SK-N-SH (cell line): ENCODE measurements around the gene BBC3. TPM values are rescaled to one million over a fixed set of nuclear protein-coding genes. Genes with fewer than 3 reads are reported as not detected.

Experiments
- CTCF ChIA-PET: fragments of 300-600, 350-600 bp; formaldehyde crosslinking; extraction: SDS; loops from one replicate; lab custom pipeline; 2021; lab: Yijun Ruan, JAX
- POLR2A ChIA-PET: fragments of 350-600 bp; sonication (Branson Sonifier 250); formaldehyde crosslinking; extraction: SDS; loops from one replicate; lab custom pipeline; 2020; ENCODE audit warnings: antibody characterized with exemption, inconsistent platforms; lab: Yijun Ruan, JAX
- DNase-seq: peaks from one replicate; pipeline ENCODE4 v3.0.0; 2012
- H2AFZ ChIP-seq: fragments of 200-600 bp; sonication (generic); 2 replicates; pipeline ENCODE4 v1.8.1; 2016; ENCODE audit warnings: antibody characterized with exemption, mild to moderate bottlenecking, low read depth
- H3F3A ChIP-seq: fragments of 200-600 bp; sonication (generic); replicated peaks from 2 replicates; pipeline ENCODE3; 2016; ENCODE audit warnings: antibody characterized with exemption, mild to moderate bottlenecking; ENCODE audit not compliant: insufficient read depth
- H3K27ac ChIP-seq, 2 experiments: fragments of 200-500 bp in 1 of 2; fragments of 200-600 bp in 1 of 2; sonication (Bioruptor generic) in 1 of 2; sonication (generic), shearing (Covaris generic) in 1 of 2; 2 replicates each; pipeline versions ENCODE4 v1.5.1 to v1.6.1; 2014 to 2016; ENCODE audit warnings: low read depth in 2 of 2, inconsistent platforms in 1 of 2, low read length in 1 of 2, mild to moderate bottlenecking in 1 of 2, mixed read lengths in 1 of 2
- H3K27me3 ChIP-seq: fragments of 200-600 bp; sonication (generic), shearing (Covaris generic); 2 replicates; pipeline ENCODE4 v1.6.1; 2016; ENCODE audit warnings: mixed run types; ENCODE audit not compliant: insufficient read depth
- H3K36me3 ChIP-seq, 2 experiments: fragments of 200-500 bp in 1 of 2; fragments of 200-600 bp in 1 of 2; sonication (Bioruptor generic) in 1 of 2; sonication (generic) in 1 of 2; replicated peaks in 1 of 2; 2 replicates each; pipeline versions ENCODE3 to v1.5.1; 2014 to 2016; ENCODE audit warnings: low read length in 1 of 2, mild to moderate bottlenecking in 1 of 2; ENCODE audit not compliant: insufficient read depth in 2 of 2, control insufficient read depth in 1 of 2
- H3K4me1 ChIP-seq, 2 experiments: fragments of 200-500 bp in 1 of 2; fragments of 200-600 bp in 1 of 2; sonication (Bioruptor generic) in 1 of 2; sonication (generic), shearing (Covaris generic) in 1 of 2; 2 replicates each; pipeline versions ENCODE4 v1.5.1 to v1.6.1; 2014 to 2016; ENCODE audit warnings: low read depth in 1 of 2, low read length in 1 of 2, mixed run types in 1 of 2; ENCODE audit not compliant: insufficient read depth in 2 of 2, control insufficient read depth in 1 of 2
- H3K4me2 ChIP-seq: fragments of 200-600 bp; sonication (generic), shearing (Covaris generic); 2 replicates; pipeline ENCODE4 v1.6.1; 2017; ENCODE audit warnings: mixed run types
- H3K4me3 ChIP-seq, 2 experiments: fragments of 200-500 bp in 1 of 2; fragments of 200-600 bp in 1 of 2; sonication (Bioruptor generic) in 1 of 2; sonication (generic), shearing (Covaris generic) in 1 of 2; 2 replicates each; pipeline versions ENCODE4 v1.5.1 to v1.8.1; 2014 to 2016; ENCODE audit warnings: low read depth in 2 of 2, inconsistent platforms in 1 of 2, low read length in 1 of 2, mild to moderate bottlenecking in 1 of 2, mixed read lengths in 1 of 2, moderate library complexity in 1 of 2
- H3K79me2 ChIP-seq: fragments of 200-600 bp; sonication (generic); 2 replicates; pipeline ENCODE4 v1.8.1; 2017; ENCODE audit warnings: mild to moderate bottlenecking; ENCODE audit not compliant: insufficient read depth
- H3K9ac ChIP-seq: fragments of 200-600 bp; sonication (generic); 2 replicates; pipeline ENCODE4 v1.6.1; 2017; ENCODE audit warnings: mixed run types
- H3K9me2 ChIP-seq: fragments of 200-600 bp; sonication (generic); 2 replicates; pipeline ENCODE4 v1.6.1; 2017; ENCODE audit warnings: mixed run types
- H3K9me3 ChIP-seq: fragments of 200-600 bp; sonication (generic); 2 replicates; pipeline ENCODE4 v1.6.1; 2017; ENCODE audit warnings: mixed run types, mild to moderate bottlenecking, moderate library complexity
- H4K20me1 ChIP-seq: fragments of 200-600 bp; sonication (generic); 2 replicates; pipeline ENCODE4 v1.6.1; 2017; ENCODE audit warnings: mild to moderate bottlenecking, mixed run types; ENCODE audit not compliant: insufficient read depth
- CHD2 ChIP-seq: fragments of 150-350 bp; IDR thresholded peaks from 2 replicates; pipeline ENCODE4 v1.6.1; 2018; ENCODE audit warnings: low read length; ENCODE audit not compliant: partially characterized antibody
- EP300 ChIP-seq, 2 experiments: IDR thresholded peaks; 2 replicates each; pipeline versions ENCODE4 v1.4.0 to v1.6.1; 2012; ENCODE audit warnings: borderline replicate concordance in 1 of 2, low read depth in 1 of 2, low read length in 1 of 2
- FOSL2 ChIP-seq: IDR thresholded peaks from 2 replicates; pipeline ENCODE4 v1.4.0; 2012; ENCODE audit warnings: low read depth, mild to moderate bottlenecking, moderate library complexity, borderline replicate concordance
- FOXJ3 ChIP-seq: sonication (generic); formaldehyde crosslinking; IDR thresholded peaks from 2 replicates; pipeline ENCODE4 v1.5.1; 2020; ENCODE audit warnings: mild to moderate bottlenecking, missing genetic modification reagents
- FOXM1 ChIP-seq: IDR thresholded peaks from 2 replicates; pipeline ENCODE4 v1.4.0; 2012; ENCODE audit warnings: low read depth, mild to moderate bottlenecking
- GABPA ChIP-seq: IDR thresholded peaks from 2 replicates; pipeline ENCODE4 v1.4.0; 2012; ENCODE audit warnings: low read depth, mild to moderate bottlenecking
- GATA2 ChIP-seq: sonication (generic); formaldehyde crosslinking; IDR thresholded peaks from 2 replicates; pipeline ENCODE4 v1.5.0; 2020; ENCODE audit warnings: mild to moderate bottlenecking, missing genetic modification reagents
- JUND ChIP-seq: IDR thresholded peaks from 2 replicates; pipeline ENCODE4 v1.4.0; 2012
- MEF2A ChIP-seq: IDR thresholded peaks from 2 replicates; pipeline ENCODE4 v1.4.0; 2012; ENCODE audit warnings: low read depth, borderline replicate concordance
- MXI1 ChIP-seq: IDR thresholded peaks from 2 replicates; pipeline ENCODE4 v1.6.1; 2012; ENCODE audit warnings: mild to moderate bottlenecking, low read depth, low read length, improper control_type of control experiment
- RAD21 ChIP-seq: IDR thresholded peaks from 2 replicates; pipeline ENCODE4 v1.6.1; 2012; ENCODE audit warnings: mild to moderate bottlenecking, low read length
- RCOR1 ChIP-seq: fragments of 150-350 bp; IDR thresholded peaks from 2 replicates; pipeline ENCODE4 v1.6.1; 2017; ENCODE audit warnings: antibody characterized with exemption, low read length
- SMC3 ChIP-seq: IDR thresholded peaks from 2 replicates; pipeline ENCODE4 v1.6.1; 2012; ENCODE audit warnings: low read depth, low read length, improper control_type of control experiment
- TAF1 ChIP-seq: IDR thresholded peaks from 2 replicates; pipeline ENCODE4 v1.6.1; 2012; ENCODE audit warnings: low read depth, mild to moderate bottlenecking, low read length, moderate library complexity, borderline replicate concordance
- YY1 ChIP-seq: IDR thresholded peaks from 2 replicates; pipeline ENCODE4 v1.4.0; 2012; ENCODE audit warnings: low read depth, mild to moderate bottlenecking
- WGBS: methylation state at CpG from one replicate; pipeline ENCODE4 v1.1.6; 2017; ENCODE audit warnings: low lambda C conversion rate; 5-methylcytosine and 5-hydroxymethylcytosine counted together
- polyA plus RNA-seq, 3 experiments: library from polyadenylated mRNA; depleted of rRNA; stranded (reverse); fragments of >200 nt; gene quantifications; 2 replicates each; pipeline ENCODE4 v1.2.3, GENCODE V29; 2012
- TF ChIP-seq, protein P1 (sequence below): IDR thresholded peaks from 2 replicates; pipeline ENCODE4; 2012
- TF ChIP-seq, protein P2 (sequence below): IDR thresholded peaks from 2 replicates; pipeline ENCODE4 v1.4.0; 2012; ENCODE audit warnings: low read depth, borderline replicate concordance
- TF ChIP-seq, protein P3 (sequence below): IDR thresholded peaks from 2 replicates; pipeline ENCODE4 v1.6.1; 2012; ENCODE audit warnings: mild to moderate bottlenecking, low read depth, low read length, moderate library complexity
- TF ChIP-seq, protein P4 (sequence below): IDR thresholded peaks from 2 replicates; pipeline ENCODE4 v1.4.0; 2012; ENCODE audit warnings: low read depth, borderline replicate concordance

Gene BBC3
- polyA plus RNA-seq, 1 of the 3 experiments (the other 2 are of a cell fraction), result 14.5 TPM

DNA sequence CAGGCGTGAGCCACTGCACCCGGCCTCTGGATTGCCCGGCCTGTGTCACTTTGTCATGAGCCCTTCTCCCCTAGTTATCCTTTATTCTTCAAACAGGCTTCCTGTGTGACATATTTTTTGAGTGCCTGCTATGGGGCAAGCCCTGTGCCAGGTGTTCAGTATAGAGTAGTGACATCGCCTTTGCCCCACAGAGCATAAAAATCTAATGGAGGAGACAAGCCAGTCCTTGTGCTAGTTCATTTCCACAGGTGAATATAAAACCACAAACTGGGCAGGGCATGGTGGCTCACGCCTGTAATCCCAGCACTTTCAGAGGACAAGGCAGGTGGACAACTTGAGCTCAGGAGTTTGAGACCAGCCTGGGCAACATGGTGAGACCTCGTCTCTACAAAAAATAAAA lies 43.2 kb downstream of the BBC3 start:
- peaks cover 17 to 47% of the 10 kb centered on the region in 2 experiments; a peak in 3 of 4 replicates for H3K4me1 ChIP-seq
- no peak for DNase-seq
- no peaks in the 10 kb centered on the region for H3K9me3 ChIP-seq
- H3F3A ChIP-seq, result peaks cover 33% of the 10 kb centered on the region
- 91% methylated on average over 6 of the region's 6 CpGs for WGBS
- TF ChIP-seq JUND, result no peak
- TF ChIP-seq, protein P1, sequence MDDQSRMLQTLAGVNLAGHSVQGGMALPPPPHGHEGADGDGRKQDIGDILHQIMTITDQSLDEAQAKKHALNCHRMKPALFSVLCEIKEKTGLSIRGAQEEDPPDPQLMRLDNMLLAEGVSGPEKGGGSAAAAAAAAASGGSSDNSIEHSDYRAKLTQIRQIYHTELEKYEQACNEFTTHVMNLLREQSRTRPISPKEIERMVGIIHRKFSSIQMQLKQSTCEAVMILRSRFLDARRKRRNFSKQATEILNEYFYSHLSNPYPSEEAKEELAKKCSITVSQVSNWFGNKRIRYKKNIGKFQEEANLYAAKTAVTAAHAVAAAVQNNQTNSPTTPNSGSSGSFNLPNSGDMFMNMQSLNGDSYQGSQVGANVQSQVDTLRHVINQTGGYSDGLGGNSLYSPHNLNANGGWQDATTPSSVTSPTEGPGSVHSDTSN, result no peak
- TF ChIP-seq SMC3, result no peak
- no peak for TF ChIP-seq TAF1
- TF ChIP-seq FOSL2, result no peak
- TF ChIP-seq FOXJ3 (CRISPR knock-in tag), result no peak
- TF ChIP-seq RCOR1, result no peak
- no peak for TF ChIP-seq MEF2A
- TF ChIP-seq, protein P2, sequence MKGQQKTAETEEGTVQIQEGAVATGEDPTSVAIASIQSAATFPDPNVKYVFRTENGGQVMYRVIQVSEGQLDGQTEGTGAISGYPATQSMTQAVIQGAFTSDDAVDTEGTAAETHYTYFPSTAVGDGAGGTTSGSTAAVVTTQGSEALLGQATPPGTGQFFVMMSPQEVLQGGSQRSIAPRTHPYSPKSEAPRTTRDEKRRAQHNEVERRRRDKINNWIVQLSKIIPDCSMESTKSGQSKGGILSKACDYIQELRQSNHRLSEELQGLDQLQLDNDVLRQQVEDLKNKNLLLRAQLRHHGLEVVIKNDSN, result no peak
- TF ChIP-seq, protein P3, sequence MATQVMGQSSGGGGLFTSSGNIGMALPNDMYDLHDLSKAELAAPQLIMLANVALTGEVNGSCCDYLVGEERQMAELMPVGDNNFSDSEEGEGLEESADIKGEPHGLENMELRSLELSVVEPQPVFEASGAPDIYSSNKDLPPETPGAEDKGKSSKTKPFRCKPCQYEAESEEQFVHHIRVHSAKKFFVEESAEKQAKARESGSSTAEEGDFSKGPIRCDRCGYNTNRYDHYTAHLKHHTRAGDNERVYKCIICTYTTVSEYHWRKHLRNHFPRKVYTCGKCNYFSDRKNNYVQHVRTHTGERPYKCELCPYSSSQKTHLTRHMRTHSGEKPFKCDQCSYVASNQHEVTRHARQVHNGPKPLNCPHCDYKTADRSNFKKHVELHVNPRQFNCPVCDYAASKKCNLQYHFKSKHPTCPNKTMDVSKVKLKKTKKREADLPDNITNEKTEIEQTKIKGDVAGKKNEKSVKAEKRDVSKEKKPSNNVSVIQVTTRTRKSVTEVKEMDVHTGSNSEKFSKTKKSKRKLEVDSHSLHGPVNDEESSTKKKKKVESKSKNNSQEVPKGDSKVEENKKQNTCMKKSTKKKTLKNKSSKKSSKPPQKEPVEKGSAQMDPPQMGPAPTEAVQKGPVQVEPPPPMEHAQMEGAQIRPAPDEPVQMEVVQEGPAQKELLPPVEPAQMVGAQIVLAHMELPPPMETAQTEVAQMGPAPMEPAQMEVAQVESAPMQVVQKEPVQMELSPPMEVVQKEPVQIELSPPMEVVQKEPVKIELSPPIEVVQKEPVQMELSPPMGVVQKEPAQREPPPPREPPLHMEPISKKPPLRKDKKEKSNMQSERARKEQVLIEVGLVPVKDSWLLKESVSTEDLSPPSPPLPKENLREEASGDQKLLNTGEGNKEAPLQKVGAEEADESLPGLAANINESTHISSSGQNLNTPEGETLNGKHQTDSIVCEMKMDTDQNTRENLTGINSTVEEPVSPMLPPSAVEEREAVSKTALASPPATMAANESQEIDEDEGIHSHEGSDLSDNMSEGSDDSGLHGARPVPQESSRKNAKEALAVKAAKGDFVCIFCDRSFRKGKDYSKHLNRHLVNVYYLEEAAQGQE, result no peak
- TF ChIP-seq GABPA, result no peak
- TF ChIP-seq FOXM1, result no peak
- TF ChIP-seq, protein P4, sequence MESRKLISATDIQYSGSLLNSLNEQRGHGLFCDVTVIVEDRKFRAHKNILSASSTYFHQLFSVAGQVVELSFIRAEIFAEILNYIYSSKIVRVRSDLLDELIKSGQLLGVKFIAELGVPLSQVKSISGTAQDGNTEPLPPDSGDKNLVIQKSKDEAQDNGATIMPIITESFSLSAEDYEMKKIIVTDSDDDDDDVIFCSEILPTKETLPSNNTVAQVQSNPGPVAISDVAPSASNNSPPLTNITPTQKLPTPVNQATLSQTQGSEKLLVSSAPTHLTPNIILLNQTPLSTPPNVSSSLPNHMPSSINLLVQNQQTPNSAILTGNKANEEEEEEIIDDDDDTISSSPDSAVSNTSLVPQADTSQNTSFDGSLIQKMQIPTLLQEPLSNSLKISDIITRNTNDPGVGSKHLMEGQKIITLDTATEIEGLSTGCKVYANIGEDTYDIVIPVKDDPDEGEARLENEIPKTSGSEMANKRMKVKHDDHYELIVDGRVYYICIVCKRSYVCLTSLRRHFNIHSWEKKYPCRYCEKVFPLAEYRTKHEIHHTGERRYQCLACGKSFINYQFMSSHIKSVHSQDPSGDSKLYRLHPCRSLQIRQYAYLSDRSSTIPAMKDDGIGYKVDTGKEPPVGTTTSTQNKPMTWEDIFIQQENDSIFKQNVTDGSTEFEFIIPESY, result no peak
- no peak for TF ChIP-seq GATA2
- TF ChIP-seq EP300 (IDR thresholded peaks at IDR 0.05; ENCODE audit: borderline replicate concordance in 1 of 2, low read depth in 1 of 2, low read length in 1 of 2), result no peak
- no peak for TF ChIP-seq YY1
- no peak for TF ChIP-seq CHD2
- no peak for TF ChIP-seq RAD21
- TF ChIP-seq MXI1, result no peak
- H3K79me2 ChIP-seq, result peaks cover 51% of the 10 kb centered on the region
- POLR2A ChIA-PET, result interaction anchor here (1.1 kb wide), 1 partner anchor 52 kb away, joined by 5 read pairs; no protein-coding TSS in a partner anchor
- CTCF ChIA-PET, result interaction anchor here (0.6 to 5.8 kb wide), 9 partner anchors 9 to 108 kb away, joined by 3 to 41 read pairs (median 4); no protein-coding TSS in a partner anchor
- H2AFZ ChIP-seq, result no peak overlapping the region
- peaks cover 3 to 21% of the 10 kb centered on the region in 2 experiments for H3K36me3 ChIP-seq
- no peak overlapping the region for H3K27ac ChIP-seq
- no peaks in the 10 kb centered on the region for H3K9me2 ChIP-seq
- H4K20me1 ChIP-seq, result peaks cover 24% of the 10 kb centered on the region; the same call in 1 of the 2 replicates
- H3K4me3 ChIP-seq, result no peak overlapping the region
- no peaks in the 10 kb centered on the region for H3K27me3 ChIP-seq
- H3K4me2 ChIP-seq, result no peak overlapping the region
- H3K9ac ChIP-seq, result no peak overlapping the region
